GM12892 (cell line): ENCODE data around the gene ADD1.

Experiments
- POLR2A ChIP-seq: IDR thresholded peaks from 2 replicates; pipeline ENCODE4 v1.6.1; 2011; ENCODE audit warnings: low read depth, low read length, control low read depth
- TAF1 ChIP-seq: IDR thresholded peaks from 2 replicates; pipeline ENCODE4 v1.6.1; 2011; ENCODE audit warnings: low read depth, mild to moderate bottlenecking, control low read depth, low read length, borderline replicate concordance

GRCh38 chr4:2914256-2915126, 70.8 kb downstream of the ADD1 start:
- TF ChIP-seq POLR2A (no peak), TAF1 (no peak)
